Spleen (tissue), 11 donors: ENCODE data around the gene ABLIM3. TPM values are rescaled to one million over a fixed set of nuclear protein-coding genes. Genes with fewer than 3 reads are reported as not detected.

Source experiments
- DNase-seq: peaks from one replicate; pipeline ENCODE4 v3.0.0-alpha.2; 2020
- H3K27ac ChIP-seq, 8 donors: fragments of 200-600 bp; sonication (generic) in 7 of 8; 1 replicate in 4 of 8; 2 replicates in 4 of 8; pipeline versions ENCODE4 v1.5.0 to v1.8.0; 2016 to 2021; ENCODE audit warnings: inconsistent platforms in 4 of 8, mild to moderate bottlenecking in 4 of 8, moderate library complexity in 1 of 8
- H3K27me3 ChIP-seq, 7 donors: fragments of 200-600 bp; sonication (generic) in 6 of 7; replicated peaks in 1 of 7; 1 replicate in 4 of 7; 2 replicates in 3 of 7; pipeline versions ENCODE4 v1.5.0 to v1.8.0; 2016 to 2021; ENCODE audit warnings: inconsistent platforms in 3 of 7, mild to moderate bottlenecking in 1 of 7
- H3K36me3 ChIP-seq, 6 donors: fragments of 200-600 bp; sonication (generic) in 5 of 6; 1 replicate in 4 of 6; 2 replicates in 2 of 6; pipeline versions ENCODE4 v1.5.0 to v1.8.0; 2016 to 2021; ENCODE audit warnings: inconsistent platforms in 2 of 6
- H3K4me1 ChIP-seq, 6 donors: fragments of 200-600 bp; sonication (generic) in 5 of 6; 1 replicate in 3 of 6; 2 replicates in 3 of 6; pipeline versions ENCODE4 v1.5.0 to v1.8.0; 2016 to 2021; ENCODE audit warnings: inconsistent platforms in 3 of 6
- H3K4me3 ChIP-seq, 8 donors: fragments of 200-600 bp; sonication (generic) in 7 of 8; 1 replicate in 4 of 8; 2 replicates in 4 of 8; pipeline versions ENCODE4 v1.5.0 to v1.8.0; 2016 to 2021; ENCODE audit warnings: inconsistent platforms in 4 of 8, mild to moderate bottlenecking in 4 of 8, moderate library complexity in 2 of 8
- H3K9me3 ChIP-seq, 8 donors: fragments of 200-600 bp; sonication (generic) in 7 of 8; 1 replicate in 4 of 8; 2 replicates in 4 of 8; pipeline versions ENCODE4 v1.5.0 to v1.8.0; 2016 to 2021; ENCODE audit warnings: inconsistent platforms in 4 of 8
- CTCF ChIP-seq, 11 experiments: fragments of 200-600 bp in 7 of 11; fragments of 450-650 bp in 4 of 11; sonication (generic) in 4 of 11; IDR thresholded peaks in 8 of 11; conservative IDR thresholded peaks in 3 of 11; 1 replicate in 7 of 11; 2 replicates in 4 of 11; pipeline versions ENCODE4 v1.4.0 to v1.8.0; 2016 to 2021; ENCODE audit warnings: antibody characterized with exemption in 11 of 11, inconsistent platforms in 4 of 11, mild to moderate bottlenecking in 1 of 11
- POLR2A ChIP-seq, 3 donors: fragments of 450-650 bp; IDR thresholded peaks; one replicate each; pipeline ENCODE4 v1.5.1; 2017; ENCODE audit warnings: antibody characterized with exemption in 3 of 3, mild to moderate bottlenecking in 1 of 3
- POLR2AphosphoS5 ChIP-seq, 3 donors: sonication (generic); formaldehyde crosslinking; IDR thresholded peaks; one replicate each; pipeline ENCODE4 v1.5.1; 2017; ENCODE audit warnings: antibody characterized with exemption in 3 of 3
- WGBS, 5 donors: extraction: QIAGEN DNeasy Blood & Tissue Kit in 3 of 5; methylation state at CpG; one replicate each; pipeline versions ENCODE4 v1.1.5 to v1.1.7; 2013 to 2018; 5-methylcytosine and 5-hydroxymethylcytosine counted together
- intact Hi-C: fragments of 100-400 bp; cut with DNase I; formaldehyde crosslinking; loops from one replicate; pipeline ENCODE4 v1.15.0; 2023; ENCODE audit warnings: low total_unique reads
- polyA plus RNA-seq, 3 donors: library from polyadenylated mRNA; stranded (reverse); fragments of 200-250 nt; gene quantifications; one replicate each; pipeline ENCODE4 v1.2.1, GENCODE V29; 2013
- total RNA-seq, 7 donors: library from RNA; depleted of rRNA in 3 of 7; stranded (reverse); fragments of >200 nt in 3 of 7; fragmentation: NEBNext Ultra II Directional in 4 of 7; extraction: Animal tissue kit (Norgen Biotek cat#: 25700) in 4 of 7; gene quantifications; one replicate each; pipeline versions ENCODE4 v1.1.0 to v1.2.1, GENCODE V29; 2016 to 2021
- donor health status: healthy with polysubstance abuse.
- donor health status: DM: no; HTN: no; CAD: no; lungs with moderate emphysema.
- donor health status: DM: no; HTN: no; CAD: no.
- donor health status: Bipolar disorder and iron deficiency.
- donor health status: healthy.
- donor health status: DM: no; HTN: no; CAD: no.
- donor health status: DM: yes; HTN: yes; CAD: no.

ABLIM3 gene
- total and polyA plus RNA-seq, 10 donors: 3.3 to 32.9 (median 13.6) TPM

- H3K4me1 ChIP-seq: no peaks in the 10 kb centered on the region
- no peak for DNase-seq
- intact Hi-C loops: no loop called here
- H3K27me3 ChIP-seq: peaks cover 0 to 16% (median 0%) of the 10 kb centered on the region in 7 donors
- H3K36me3 ChIP-seq: no peaks in the 10 kb centered on the region
- H3K27ac ChIP-seq: no peak overlapping the region
- H3K4me3 ChIP-seq: no peak overlapping the region
- TF ChIP-seq POLR2AphosphoS5 (IDR thresholded peaks at IDR 0.05) (no peak), CTCF (IDR thresholded peaks at IDR 0.05 in 8 of 11, conservative IDR thresholded peaks at IDR 0.05 in 3 of 11) (no peak), POLR2A (IDR thresholded peaks at IDR 0.05) (no peak)
- H3K9me3 ChIP-seq: no peaks in the 10 kb centered on the region
- 56 to 88% (median 69%) methylated on average over 3 to 9 of the region's 9 CpGs for WGBS, 5 donors
Measured at GRCh38 chr5:149123211-149123610, 18.1 kb upstream of the ABLIM3 start.

- intact Hi-C loops: no loop called here
- 73 to 85% (median 76%) methylated on average over 12 of the region's 12 CpGs for WGBS, 5 donors
- Histone ChIP-seq H3K27ac (no peak overlapping the region), H3K36me3 (no peaks in the 10 kb centered on the region), H3K4me3 (no peak overlapping the region), H3K4me1 (no peaks in the 10 kb centered on the region), H3K9me3 (no peaks in the 10 kb centered on the region), H3K27me3 (peaks cover 0 to 17% (median 0%) of the 10 kb centered on the region in 7 donors)
- DNase-seq: no peak
- no peak for TF ChIP-seq POLR2A (IDR thresholded peaks at IDR 0.05)
- no peak for TF ChIP-seq POLR2AphosphoS5 (IDR thresholded peaks at IDR 0.05)
- no peak for TF ChIP-seq CTCF (IDR thresholded peaks at IDR 0.05 in 8 of 11, conservative IDR thresholded peaks at IDR 0.05 in 3 of 11)
Measured at GRCh38 chr5:149125386-149125891, 15.9 kb upstream of the ABLIM3 start.

- TF ChIP-seq CTCF (IDR thresholded peaks at IDR 0.05 in 8 of 11, conservative IDR thresholded peaks at IDR 0.05 in 3 of 11): no peak
- TF ChIP-seq POLR2AphosphoS5 (IDR thresholded peaks at IDR 0.05): no peak
- no peak for TF ChIP-seq POLR2A (IDR thresholded peaks at IDR 0.05)
- Histone ChIP-seq H3K4me1 (no peaks in the 10 kb centered on the region), H3K27ac (no peak overlapping the region), H3K36me3 (no peaks in the 10 kb centered on the region), H3K27me3 (peaks cover 0 to 8% (median 0%) of the 10 kb centered on the region in 7 donors), H3K9me3 (no peaks in the 10 kb centered on the region), H3K4me3 (no peak overlapping the region)
- 54 to 75% (median 63%) methylated on average over 6 of the region's 6 CpGs for WGBS, 5 donors
- DNase-seq: no peak
- intact Hi-C loops: no loop called here
Measured at GRCh38 chr5:149126906-149127305, 14.4 kb upstream of the ABLIM3 start.

GRCh38 chr5:149127394-149127955 is 13.8 kb upstream of the ABLIM3 start:
- intact Hi-C loops: no loop called here
- Histone ChIP-seq H3K27me3 (peaks cover 0 to 8% (median 0%) of the 10 kb centered on the region in 7 donors), H3K9me3 (no peaks in the 10 kb centered on the region), H3K4me1 (no peaks in the 10 kb centered on the region), H3K4me3 (no peak overlapping the region), H3K36me3 (no peaks in the 10 kb centered on the region), H3K27ac (no peak overlapping the region)
- DNase-seq: no peak
- TF ChIP-seq POLR2A (IDR thresholded peaks at IDR 0.05): no peak
- TF ChIP-seq POLR2AphosphoS5 (IDR thresholded peaks at IDR 0.05): no peak
- TF ChIP-seq CTCF (IDR thresholded peaks at IDR 0.05 in 8 of 11, conservative IDR thresholded peaks at IDR 0.05 in 3 of 11): no peak
- 72 to 81% (median 78%) methylated on average over 3 of the region's 3 CpGs for WGBS, 5 donors
